Smooth muscle cell (in vitro differentiated cells): Measurements from ENCODE around the gene TAL1. TPM values are rescaled to one million over a fixed set of nuclear protein-coding genes. Genes with fewer than 3 reads are reported as not detected.

ENCODE experiments used
- polyA plus RNA-seq: library from polyadenylated mRNA; unstranded; fragments of >200 nt; fragmentation: Nextera tagmentation; extraction: Ambion mirVana; gene quantifications from 2 replicates; pipeline ENCODE4 v1.2.1, GENCODE V29; 2016
- total RNA-seq: library from RNA; depleted of rRNA; stranded (reverse); fragments of >200 nt; gene quantifications from 2 replicates; pipeline ENCODE4 v1.2.3, GENCODE V29; 2014

Gene TAL1
- total and polyA plus RNA-seq, 2 experiments from 2014 or later, result not detected

Other genes starting within 250 kb of the TAL1 start
- gene CYP4X1, start 208.6 kb downstream of the TAL1 start, total RNA-seq, result not detected in 2 replicates
- gene CYP4X1, start 208.6 kb downstream of the TAL1 start, polyA plus RNA-seq, result not detected in 2 replicates
- gene CYP4Z1, start 165.0 kb downstream of the TAL1 start, total RNA-seq, result not detected in 2 replicates
- gene CYP4Z1, start 165.0 kb downstream of the TAL1 start, polyA plus RNA-seq, result not detected in 2 replicates
- gene CYP4A22, start 94.8 kb downstream of the TAL1 start, total RNA-seq, result not detected in 2 replicates
- not detected in 2 replicates for gene CYP4A22, start 94.8 kb downstream of the TAL1 start, polyA plus RNA-seq
- not detected in 2 replicates for gene PDZK1IP1, start 42.2 kb downstream of the TAL1 start, total RNA-seq
- not detected in 2 replicates for gene PDZK1IP1, start 42.2 kb downstream of the TAL1 start, polyA plus RNA-seq
- gene STIL, start 81.9 kb upstream of the TAL1 start, total RNA-seq, result 6.1 and 11.9 TPM in 2 replicates
- 3.9 and 4.6 TPM in 2 replicates for gene STIL, start 81.9 kb upstream of the TAL1 start, polyA plus RNA-seq
- 105 and 149 TPM in 2 replicates for gene CMPK1, start 101.6 kb upstream of the TAL1 start, total RNA-seq
- gene CMPK1, start 101.6 kb upstream of the TAL1 start, polyA plus RNA-seq, result 68.2 and 75.5 TPM in 2 replicates
- not detected in 2 replicates for gene FOXE3, start 184.1 kb upstream of the TAL1 start, total RNA-seq
- gene FOXE3, start 184.1 kb upstream of the TAL1 start, polyA plus RNA-seq, result 0.34 TPM in 1 of 2 replicates, not detected in the other
- gene FOXD2, start 205.8 kb upstream of the TAL1 start, total RNA-seq, result not detected in 2 replicates
- 0.09 TPM in 1 of 2 replicates, not detected in the other for gene FOXD2, start 205.8 kb upstream of the TAL1 start, polyA plus RNA-seq